Activated T-cell treated with anti-CD3 and anti-CD28 coated beads for 1 hour (primary cell): ENCODE data around the gene TMEM222.
"Not testable (repeated sequence)": the region's sequence is repeated elsewhere in the genome, so short reads cannot be mapped to it uniquely, and the experiment has no call there.

Experiments
- DNase-seq: peaks from one replicate; pipeline ENCODE4 v3.0.0-alpha.2; 2020; ENCODE audit warnings: low read depth

The TMEM222 gene

GRCh38 chr1:27380766-27381733 lies 59.1 kb downstream of the TMEM222 start:
- no peak for DNase-seq

GRCh38 chr1:27381969-27382762 lies 60.2 kb downstream of the TMEM222 start:
- no peak for DNase-seq

GRCh38 chr1:27383039-27383605 lies 61.2 kb downstream of the TMEM222 start, which contains the start of gene CD164L2:
CD164L2 (minus strand) TSS chr1:27383333; CDS start chr1:27383239, 94 bp downstream.
- no peak for DNase-seq

GRCh38 chr1:27383661-27384060 lies 61.7 kb downstream of the TMEM222 start:
- no peak for DNase-seq

GRCh38 chr1:27384797-27385196 lies 62.8 kb downstream of the TMEM222 start:
- DNase-seq: not testable (repeated sequence)
